BLaER1 treated with 17β-estradiol and CSF1 and Interleukin-3, amounts not matched to agents 10 nM and 100 nM (cell line): ENCODE results near the gene IER5.

Experiments
- H3K27ac ChIP-seq, 11 experiments: shearing (Covaris generic); formaldehyde crosslinking; 2 replicates each; pipeline ENCODE4 v1.8.1; 2022
- H3K27me3 ChIP-seq, 11 experiments: shearing (Covaris generic); formaldehyde crosslinking; 2 replicates each; pipeline ENCODE4 v1.8.1; 2022
- H3K36me3 ChIP-seq, 11 experiments: shearing (Covaris generic); formaldehyde crosslinking; 2 replicates each; pipeline ENCODE4 v1.8.1; 2022
- H3K4me1 ChIP-seq, 10 experiments: shearing (Covaris generic); formaldehyde crosslinking; 2 replicates each; pipeline ENCODE4 v1.8.1; 2022
- H3K4me2 ChIP-seq, 11 experiments: shearing (Covaris generic); formaldehyde crosslinking; 2 replicates each; pipeline ENCODE4 v1.8.1; 2022
- H3K4me3 ChIP-seq, 10 experiments: shearing (Covaris generic); formaldehyde crosslinking; 2 replicates each; pipeline ENCODE4 v1.8.1; 2022
- H3K9ac ChIP-seq, 11 experiments: shearing (Covaris generic); formaldehyde crosslinking; 2 replicates each; pipeline ENCODE4 v1.8.1; 2022
- H3K9me3 ChIP-seq, 11 experiments: shearing (Covaris generic); formaldehyde crosslinking; replicated peaks in 1 of 11; 2 replicates each; pipeline ENCODE4 v1.8.1; 2022
- H4K20me1 ChIP-seq, 11 experiments: shearing (Covaris generic); formaldehyde crosslinking; 2 replicates each; pipeline ENCODE4 v1.8.1; 2022
- Cebpa-rat ChIP-seq, 11 experiments: shearing (Covaris generic); IDR thresholded peaks; 2 replicates each; pipeline ENCODE4 v1.8.1; 2022

The IER5 gene

GRCh38 chr1:181080556-181080955 lies 7.9 kb upstream of the IER5 start:
- no peak for TF ChIP-seq Cebpa-rat (IDR thresholded peaks at IDR 0.05)
- no peaks in the 10 kb centered on the region for H3K36me3 ChIP-seq
- H3K9me3 ChIP-seq: peaks cover 0 to under 1% (median 0%) of the 10 kb centered on the region in 11 experiments; a peak in 2 of 22 replicates
- H3K27me3 ChIP-seq: no peaks in the 10 kb centered on the region
- peak overlapping the region in 10 of 11 experiments; percentile 21 to 77 (median 51); a peak in 19 of 22 replicates for H3K4me2 ChIP-seq
- H3K9ac ChIP-seq: peak overlapping the region in 1 of 11 experiments; percentile 3; a peak in 1 of 22 replicates
- no peaks in the 10 kb centered on the region for H4K20me1 ChIP-seq
- no peak overlapping the region for H3K4me3 ChIP-seq
- H3K4me1 ChIP-seq: peaks cover 50 to 66% (median 56%) of the 10 kb centered on the region in 10 experiments
- peak overlapping the region in 7 of 11 experiments; percentile 7 to 54 (median 38); a peak in 11 of 22 replicates for H3K27ac ChIP-seq

GRCh38 chr1:181081395-181081794 lies 7.1 kb upstream of the IER5 start:
- peak overlapping the region in 2 of 11 experiments; percentile 38 to 54; a peak in 3 of 22 replicates for H3K27ac ChIP-seq
- H3K9ac ChIP-seq: peak overlapping the region in 1 of 11 experiments; percentile 3; a peak in 1 of 22 replicates
- no peaks in the 10 kb centered on the region for H4K20me1 ChIP-seq
- H3K4me1 ChIP-seq: peaks cover 50 to 73% (median 56%) of the 10 kb centered on the region in 10 experiments
- TF ChIP-seq Cebpa-rat (IDR thresholded peaks at IDR 0.05): no peak
- no peak overlapping the region for H3K4me3 ChIP-seq
- H3K27me3 ChIP-seq: no peaks in the 10 kb centered on the region
- no peaks in the 10 kb centered on the region for H3K9me3 ChIP-seq
- no peaks in the 10 kb centered on the region for H3K36me3 ChIP-seq
- peak overlapping the region in 6 of 11 experiments; percentile 3 to 71 (median 61); a peak in 5 of 22 replicates for H3K4me2 ChIP-seq

- no peaks in the 10 kb centered on the region for H3K27me3 ChIP-seq
- H3K4me1 ChIP-seq: peaks cover 40 to 66% (median 48%) of the 10 kb centered on the region in 10 experiments
- no peak overlapping the region; a peak in 1 of 22 replicates for H3K27ac ChIP-seq
- H3K9ac ChIP-seq: no peak overlapping the region
- H3K36me3 ChIP-seq: no peaks in the 10 kb centered on the region
- peaks cover 4 to 5% (median 4%) of the 10 kb centered on the region in 11 experiments; a peak in 20 of 22 replicates for H4K20me1 ChIP-seq
- H3K4me3 ChIP-seq: no peak overlapping the region
- H3K9me3 ChIP-seq: no peaks in the 10 kb centered on the region
- TF ChIP-seq Cebpa-rat (IDR thresholded peaks at IDR 0.05): no peak
- peak overlapping the region in 6 of 11 experiments; percentile 0 to 60 (median 27); a peak in 6 of 22 replicates for H3K4me2 ChIP-seq
These were observed 4.5 kb upstream of the IER5 start for GRCh38 chr1:181083842-181084605.

- peaks cover 9 to 10% (median 10%) of the 10 kb centered on the region in 11 experiments; a peak in 21 of 22 replicates for H4K20me1 ChIP-seq
- H3K9ac ChIP-seq: no peak overlapping the region
- TF ChIP-seq Cebpa-rat (IDR thresholded peaks at IDR 0.05): no peak
- no peak overlapping the region for H3K27ac ChIP-seq
- no peaks in the 10 kb centered on the region for H3K27me3 ChIP-seq
- no peaks in the 10 kb centered on the region for H3K9me3 ChIP-seq
- H3K36me3 ChIP-seq: no peaks in the 10 kb centered on the region
- peaks cover 34 to 61% (median 42%) of the 10 kb centered on the region in 10 experiments for H3K4me1 ChIP-seq
- H3K4me3 ChIP-seq: no peak overlapping the region
- H3K4me2 ChIP-seq: peak overlapping the region in 6 of 11 experiments; percentile 0 to 56 (median 27); a peak in 6 of 22 replicates
These were observed 3.9 kb upstream of the IER5 start for GRCh38 chr1:181084606-181084969.

- Histone ChIP-seq H3K9ac (no peak overlapping the region), H3K9me3 (no peaks in the 10 kb centered on the region)
These were observed 2.4 kb upstream of the IER5 start for GRCh38 chr1:181086091-181086490.

GRCh38 chr1:181086926-181087325 lies 1.6 kb upstream of the IER5 start:
- Histone ChIP-seq H3K9ac (peak overlapping the region in 4 of 11 experiments; percentile 19 to 97 (median 47); a peak in 6 of 22 replicates), H4K20me1 (peaks cover 33 to 34% (median 33%) of the 10 kb centered on the region in 11 experiments), H3K36me3 (peaks cover 0 to 11% (median 3%) of the 10 kb centered on the region in 11 experiments; a peak in 9 of 22 replicates), H3K9me3 (no peaks in the 10 kb centered on the region), H3K27ac (peak overlapping the region in 4 of 11 experiments; percentile 59 to 96 (median 82); a peak in 9 of 22 replicates), H3K4me3 (no peak overlapping the region), H3K4me1 (peaks cover 29 to 57% (median 37%) of the 10 kb centered on the region in 10 experiments), H3K27me3 (no peaks in the 10 kb centered on the region), H3K4me2 (peak overlapping the region in 9 of 11 experiments; percentile 77 to 95 (median 88); a peak in 17 of 22 replicates)
- no peak for TF ChIP-seq Cebpa-rat (IDR thresholded peaks at IDR 0.05)

More at GRCh38 chr1:181086091-181086490, 2.4 kb upstream of the IER5 start:
- Histone ChIP-seq H3K36me3 (peaks cover 0 to 3% (median 0%) of the 10 kb centered on the region in 11 experiments; a peak in 4 of 22 replicates), H3K4me1 (peaks cover 28 to 51% (median 33%) of the 10 kb centered on the region in 10 experiments), H3K4me3 (no peak overlapping the region), H3K4me2 (peak overlapping the region in 1 of 11 experiments; percentile 89; a peak in 1 of 22 replicates), H4K20me1 (peaks cover 24 to 26% (median 25%) of the 10 kb centered on the region in 11 experiments), H3K27ac (peak overlapping the region in 1 of 11 experiments; percentile 96; a peak in 1 of 22 replicates), H3K27me3 (no peaks in the 10 kb centered on the region)
- no peak for TF ChIP-seq Cebpa-rat (IDR thresholded peaks at IDR 0.05)

- Histone ChIP-seq H3K9me3 (no peaks in the 10 kb centered on the region), H4K20me1 (peaks cover 38 to 39% (median 39%) of the 10 kb centered on the region in 11 experiments), H3K4me3 (peak overlapping the region in 1 of 10 experiments; percentile 96; a peak in 2 of 20 replicates), H3K4me2 (peak overlapping the region; percentile 77 to 95 (median 89)), H3K36me3 (peaks cover 0 to 16% (median 9%) of the 10 kb centered on the region in 11 experiments; a peak in 13 of 22 replicates), H3K9ac (peak overlapping the region in 4 of 11 experiments; percentile 19 to 97 (median 71); a peak in 7 of 22 replicates), H3K27me3 (no peaks in the 10 kb centered on the region), H3K27ac (peak overlapping the region in 5 of 11 experiments; percentile 59 to 96 (median 92); a peak in 10 of 22 replicates), H3K4me1 (peaks cover 34 to 62% (median 42%) of the 10 kb centered on the region in 10 experiments)
- no peak for TF ChIP-seq Cebpa-rat (IDR thresholded peaks at IDR 0.05)
These were observed 1.0 kb upstream of the IER5 start for GRCh38 chr1:181087400-181087901.

GRCh38 chr1:181089017-181089675 lies 646 bp downstream of the IER5 start:
- H3K4me3 ChIP-seq: peak overlapping the region; percentile 86 to 98 (median 96)
- H3K4me2 ChIP-seq: peak overlapping the region; percentile 78 to 91 (median 89)
- no peaks in the 10 kb centered on the region for H3K9me3 ChIP-seq
- H3K9ac ChIP-seq: peak overlapping the region; percentile 90 to 97 (median 93)
- no peaks in the 10 kb centered on the region for H3K27me3 ChIP-seq
- no peak for TF ChIP-seq Cebpa-rat (IDR thresholded peaks at IDR 0.05)
- peaks cover 39 to 72% (median 46%) of the 10 kb centered on the region in 10 experiments for H3K4me1 ChIP-seq
- peaks cover 5 to 32% (median 24%) of the 10 kb centered on the region in 11 experiments; a peak in 17 of 22 replicates for H3K36me3 ChIP-seq
- H4K20me1 ChIP-seq: peaks cover 50 to 56% (median 55%) of the 10 kb centered on the region in 11 experiments
- H3K27ac ChIP-seq: peak overlapping the region; percentile 78 to 96 (median 92)
